ENCODE measurements around the gene VN1R5.
"Not testable (repeated sequence)": the region's sequence is repeated elsewhere in the genome, so short reads cannot be mapped to it uniquely, and the experiment has no call there.

VN1R5 gene

DNA sequence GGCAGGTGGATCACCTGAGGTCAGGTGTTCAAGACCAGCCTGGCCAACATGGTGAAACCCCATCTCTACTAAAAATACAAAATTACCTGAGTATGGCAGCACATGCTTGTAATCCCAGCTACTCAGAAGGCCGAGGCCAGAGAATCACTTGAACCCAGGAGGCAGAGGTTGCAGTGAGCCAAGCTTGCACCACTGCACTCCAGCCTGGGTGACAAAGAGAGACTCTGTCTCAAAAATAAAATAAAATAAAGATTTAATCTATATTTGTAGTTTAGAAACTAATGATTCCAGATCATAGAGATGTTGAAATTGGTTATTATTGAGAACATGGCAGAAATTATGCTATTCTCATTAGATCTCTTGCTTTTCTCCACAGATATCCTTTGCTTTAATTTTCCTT, at the start of gene VN1R5:
VN1R5 (plus strand) TSS at position 301 of the 400 bp plus-strand sequence.
- DNase-seq (ENCODE audit: extremely low spot score); CTCF ChIA-PET; POLR2A ChIA-PET: not testable (repeated sequence)

DNA sequence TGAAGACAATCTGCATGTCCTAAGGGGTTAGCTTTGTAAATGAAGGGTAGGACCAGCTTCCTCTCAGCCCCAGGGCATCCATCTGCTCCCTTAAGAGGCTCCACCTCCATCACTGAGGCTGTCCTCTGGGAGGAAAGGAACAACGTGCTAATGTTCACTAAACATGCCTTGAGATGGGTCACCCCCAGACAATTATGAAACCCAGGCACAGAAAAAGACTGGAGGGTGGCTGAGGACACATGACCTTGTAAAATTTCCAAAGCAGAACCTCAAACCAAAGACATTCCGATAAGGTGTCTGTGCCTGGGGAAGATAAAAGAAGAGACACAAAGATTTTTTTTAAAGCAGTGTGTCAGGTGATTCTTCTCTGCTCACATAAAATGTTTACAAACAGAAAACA, 46.5 kb upstream of the VN1R5 start:
- CTCF ChIA-PET: no interaction called here

DNA sequence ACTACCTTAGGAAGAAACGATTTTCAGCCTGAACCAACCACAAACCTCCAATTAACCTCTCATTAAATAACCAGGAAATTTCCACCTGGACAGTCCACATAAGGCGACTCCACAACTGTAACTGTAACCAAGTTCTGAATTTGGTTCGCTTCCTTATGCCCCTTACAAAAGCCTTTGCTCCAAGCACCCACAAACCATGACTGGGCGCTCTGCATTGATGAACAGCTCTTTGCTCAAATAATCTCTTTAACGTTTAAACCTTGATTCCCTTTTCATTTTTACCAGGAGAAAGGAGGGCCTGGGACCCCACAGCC, 45.9 kb upstream of the VN1R5 start:
- POLR2A ChIA-PET: no interaction called here
- TF ChIP-seq, protein P1, sequence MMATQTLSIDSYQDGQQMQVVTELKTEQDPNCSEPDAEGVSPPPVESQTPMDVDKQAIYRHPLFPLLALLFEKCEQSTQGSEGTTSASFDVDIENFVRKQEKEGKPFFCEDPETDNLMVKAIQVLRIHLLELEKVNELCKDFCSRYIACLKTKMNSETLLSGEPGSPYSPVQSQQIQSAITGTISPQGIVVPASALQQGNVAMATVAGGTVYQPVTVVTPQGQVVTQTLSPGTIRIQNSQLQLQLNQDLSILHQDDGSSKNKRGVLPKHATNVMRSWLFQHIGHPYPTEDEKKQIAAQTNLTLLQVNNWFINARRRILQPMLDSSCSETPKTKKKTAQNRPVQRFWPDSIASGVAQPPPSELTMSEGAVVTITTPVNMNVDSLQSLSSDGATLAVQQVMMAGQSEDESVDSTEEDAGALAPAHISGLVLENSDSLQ (IDR thresholded peaks at IDR 0.05): no peak
- TF ChIP-seq LEF1 (IDR thresholded peaks at IDR 0.05; ENCODE audit: borderline replicate concordance) (no peak), TARDBP (IDR thresholded peaks at IDR 0.05) (no peak), ZNF384 (IDR thresholded peaks at IDR 0.05) (no peak), ARNT (IDR thresholded peaks at IDR 0.05) (no peak), BHLHE40 (IDR thresholded peaks at IDR 0.05; ENCODE audit: borderline replicate concordance) (no peak), FOXM1 (IDR thresholded peaks at IDR 0.05; ENCODE audit: borderline replicate concordance) (no peak), NFRKB (IDR thresholded peaks at IDR 0.05) (no peak), CTBP1 (IDR thresholded peaks at IDR 0.05; ENCODE audit: borderline replicate concordance) (no peak), ELF4 (IDR thresholded peaks at IDR 0.05) (no peak)
- CTCF ChIA-PET: no interaction called here
- DNase-seq (ENCODE audit: extremely low spot score): no peak

More for the DNA sequence above, 46.5 kb upstream of the VN1R5 start:
- TF ChIP-seq CTBP1 (IDR thresholded peaks at IDR 0.05; ENCODE audit: borderline replicate concordance): no peak
- no peak for TF ChIP-seq ARNT (IDR thresholded peaks at IDR 0.05)
- TF ChIP-seq LEF1 (IDR thresholded peaks at IDR 0.05; ENCODE audit: borderline replicate concordance): no peak
- TF ChIP-seq FOXM1 (IDR thresholded peaks at IDR 0.05; ENCODE audit: borderline replicate concordance): no peak
- no peak for TF ChIP-seq ZNF384 (IDR thresholded peaks at IDR 0.05)
- TF ChIP-seq SUZ12 (IDR thresholded peaks at IDR 0.05): no peak
- TF ChIP-seq HDGF (IDR thresholded peaks at IDR 0.05; ENCODE audit: borderline replicate concordance): no peak
- no peak for TF ChIP-seq SP1 (IDR thresholded peaks at IDR 0.05)
- DNase-seq (ENCODE audit: extremely low spot score): no peak
- POLR2A ChIA-PET: no interaction called here

DNA sequence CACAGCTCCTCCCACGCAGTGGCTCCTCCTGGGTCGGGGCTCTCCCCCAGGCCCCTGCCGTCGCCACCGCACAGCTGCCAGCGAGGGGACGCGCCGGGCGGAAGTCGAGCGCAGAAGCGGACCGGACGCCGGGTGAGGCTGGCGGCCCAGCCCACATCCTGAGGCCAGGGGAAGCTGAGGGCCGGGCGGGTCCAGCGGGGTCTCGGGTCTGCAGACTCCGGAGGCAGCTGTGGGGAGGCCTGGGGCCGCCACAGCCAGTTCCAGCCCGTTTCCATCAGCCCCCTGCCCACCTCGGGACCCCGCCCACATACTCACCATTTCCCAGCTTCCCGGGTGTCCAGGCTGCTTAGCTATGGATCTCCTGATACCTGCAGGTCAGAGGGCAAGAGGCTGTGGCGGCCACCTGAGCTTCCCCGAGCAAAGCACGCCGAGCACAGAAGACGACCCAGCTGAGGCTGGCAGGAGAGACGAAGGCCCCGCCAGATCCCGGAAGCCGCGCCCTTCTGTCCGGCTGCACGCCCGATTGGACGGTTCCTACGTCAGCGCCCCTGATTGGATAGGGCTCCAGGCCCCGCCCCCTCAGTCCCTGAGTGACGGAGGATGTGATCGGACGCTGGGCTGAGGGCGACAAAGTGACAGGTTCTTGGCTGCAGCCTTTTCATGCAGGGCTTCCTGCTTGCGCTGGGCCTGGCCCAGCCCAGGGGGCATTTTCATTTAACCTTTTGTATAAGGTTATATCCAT, 45.3 kb upstream of the VN1R5 start:
- ChIA-PET CTCF (no interaction called here), POLR2A (no interaction called here)
- peak; percentile 87 for DNase-seq (ENCODE audit: extremely low spot score)
- no peak for TF ChIP-seq ARNT (IDR thresholded peaks at IDR 0.05)
- no peak for TF ChIP-seq FOXA1 (IDR thresholded peaks at IDR 0.05)
- no peak for TF ChIP-seq SP1 (IDR thresholded peaks at IDR 0.05)
- TF ChIP-seq BHLHE40 (IDR thresholded peaks at IDR 0.05; ENCODE audit: borderline replicate concordance): no peak
- peak; percentile 62 for TF ChIP-seq L3MBTL2 (conservative IDR thresholded peaks at IDR 0.05)
- TF ChIP-seq, protein P1 (IDR thresholded peaks at IDR 0.05): peak; percentile 97
- no peak for TF ChIP-seq HDGF (IDR thresholded peaks at IDR 0.05; ENCODE audit: borderline replicate concordance)
- TF ChIP-seq ELF4 (IDR thresholded peaks at IDR 0.05): peak; percentile 46; the same call in 1 of the 2 replicates

DNA sequence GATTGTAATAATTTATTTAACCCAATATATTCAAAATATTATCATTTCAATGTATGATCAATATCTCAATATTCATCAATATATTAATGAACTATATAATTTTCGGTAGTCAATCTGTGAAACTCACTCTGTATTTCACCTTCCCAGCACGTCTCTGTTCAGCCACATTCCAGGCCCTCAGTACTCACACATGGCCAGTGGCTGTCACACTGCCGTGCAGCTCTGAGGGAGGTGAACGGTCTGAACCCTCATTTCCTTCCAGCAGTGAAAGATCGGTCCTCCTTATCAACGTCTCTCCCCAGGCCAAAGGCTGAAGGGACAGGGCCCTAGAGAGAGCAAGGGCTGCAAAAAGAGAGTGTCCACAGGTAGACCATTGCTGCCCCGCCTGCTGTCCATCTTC, 44.5 kb upstream of the VN1R5 start:
- DNase-seq (ENCODE audit: extremely low spot score): no peak
- TF ChIP-seq BHLHE40 (IDR thresholded peaks at IDR 0.05; ENCODE audit: borderline replicate concordance): no peak
- TF ChIP-seq FOXA1 (IDR thresholded peaks at IDR 0.05): no peak
- TF ChIP-seq ARNT (IDR thresholded peaks at IDR 0.05): no peak
- TF ChIP-seq NFRKB (IDR thresholded peaks at IDR 0.05): no peak
- TF ChIP-seq LEF1 (IDR thresholded peaks at IDR 0.05; ENCODE audit: borderline replicate concordance): no peak
- no peak for TF ChIP-seq FOXK2 (IDR thresholded peaks at IDR 0.05)
- TF ChIP-seq FOXM1 (IDR thresholded peaks at IDR 0.05; ENCODE audit: borderline replicate concordance): no peak
- no peak for TF ChIP-seq SUZ12 (IDR thresholded peaks at IDR 0.05)
- no peak for TF ChIP-seq L3MBTL2 (conservative IDR thresholded peaks at IDR 0.05)
- no peak for TF ChIP-seq SP1 (IDR thresholded peaks at IDR 0.05)
- TF ChIP-seq ELF4 (IDR thresholded peaks at IDR 0.05): no peak
- no peak for TF ChIP-seq ZNF384 (IDR thresholded peaks at IDR 0.05)
- no peak for TF ChIP-seq TARDBP (IDR thresholded peaks at IDR 0.05)
- no peak for TF ChIP-seq HDGF (IDR thresholded peaks at IDR 0.05; ENCODE audit: borderline replicate concordance)
- TF ChIP-seq, protein P1 (IDR thresholded peaks at IDR 0.05): no peak
- no peak for TF ChIP-seq CTBP1 (IDR thresholded peaks at IDR 0.05; ENCODE audit: borderline replicate concordance)
- POLR2A ChIA-PET: no interaction called here
- CTCF ChIA-PET: no interaction called here

DNA sequence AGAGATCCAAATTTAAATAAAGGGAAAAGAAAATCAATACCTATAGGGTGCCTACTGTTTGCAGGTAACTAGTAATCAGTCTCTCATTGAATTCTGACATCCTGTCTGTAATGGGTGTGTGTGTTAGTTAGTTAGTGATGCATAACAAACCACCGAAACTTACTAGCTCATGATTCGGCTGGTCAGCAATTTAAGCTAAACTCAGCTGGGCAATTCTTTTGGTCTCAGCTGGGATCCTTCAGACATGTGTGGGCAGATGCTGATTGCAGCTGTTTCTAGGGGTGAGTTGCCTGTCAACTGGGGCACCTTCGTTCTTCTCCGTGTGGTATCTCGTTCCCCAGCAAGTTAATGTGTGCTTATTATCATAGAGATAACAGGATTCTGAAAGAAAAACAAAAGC, 43.9 kb upstream of the VN1R5 start:
- TF ChIP-seq BHLHE40 (IDR thresholded peaks at IDR 0.05; ENCODE audit: borderline replicate concordance) (no peak), FOXK2 (IDR thresholded peaks at IDR 0.05) (no peak)
- TF ChIP-seq, protein P1 (IDR thresholded peaks at IDR 0.05): no peak
- no peak for DNase-seq (ENCODE audit: extremely low spot score)
- ChIA-PET POLR2A (no interaction called here), CTCF (no interaction called here)
